ENCODE measurements around the gene SKI.
"Not testable (repeated sequence)": the region's sequence is repeated elsewhere in the genome, so short reads cannot be mapped to it uniquely, and the experiment has no call there.

The SKI gene

GRCh38 chr1:2248854-2249558 is 20.9 kb downstream of the SKI start:
- no peak for DNase-seq

DNA sequence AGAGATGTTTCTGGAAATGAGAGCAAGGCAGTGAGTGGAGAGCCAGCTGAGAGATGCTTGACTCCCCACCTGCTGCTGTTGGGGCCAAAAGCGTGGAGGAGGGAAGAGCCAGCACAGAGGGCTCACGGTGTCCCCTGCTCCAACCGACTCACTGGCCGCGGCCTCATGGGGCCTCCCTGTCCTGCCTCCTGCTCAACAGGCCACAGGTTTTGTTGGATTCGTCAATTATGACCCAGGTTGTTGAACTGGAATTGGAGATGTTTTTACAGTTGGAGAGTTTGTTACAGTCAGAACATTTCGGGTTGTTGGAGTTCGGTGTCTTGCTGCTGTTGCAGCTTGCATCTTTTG is 21.4 kb downstream of the SKI start:
- DNase-seq, result no peak

GRCh38 chr1:2250721-2251281 is 22.7 kb downstream of the SKI start:
- DNase-seq, result no peak

GRCh38 chr1:2251363-2251762 is 23.2 kb downstream of the SKI start:
- DNase-seq, result no peak

DNA sequence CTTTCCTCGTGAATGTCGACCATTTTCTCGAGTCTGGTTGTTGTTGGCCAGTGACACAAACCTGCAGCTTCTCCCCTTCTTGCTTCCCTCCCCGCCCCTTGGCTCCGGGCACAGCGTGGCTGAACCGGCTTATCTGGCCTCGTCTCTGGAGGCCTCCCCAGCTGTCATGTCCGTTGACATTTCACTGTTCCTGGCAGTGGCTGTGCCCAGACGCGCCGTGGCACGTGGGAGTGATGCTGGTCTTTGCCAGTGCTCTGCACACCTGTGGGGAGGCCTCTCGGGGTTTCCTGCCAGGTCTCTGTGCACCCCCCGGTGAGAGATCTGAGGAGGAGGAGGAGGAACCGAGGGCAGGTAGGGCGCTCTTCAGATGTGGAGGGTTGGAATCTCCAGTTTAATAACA is 23.7 kb downstream of the SKI start:
- DNase-seq, result no peak

GRCh38 chr1:2252423-2252822 is 24.3 kb downstream of the SKI start:
- no peak for DNase-seq

GRCh38 chr1:2253036-2253796 is 25.1 kb downstream of the SKI start:
- DNase-seq, result no peak

DNA sequence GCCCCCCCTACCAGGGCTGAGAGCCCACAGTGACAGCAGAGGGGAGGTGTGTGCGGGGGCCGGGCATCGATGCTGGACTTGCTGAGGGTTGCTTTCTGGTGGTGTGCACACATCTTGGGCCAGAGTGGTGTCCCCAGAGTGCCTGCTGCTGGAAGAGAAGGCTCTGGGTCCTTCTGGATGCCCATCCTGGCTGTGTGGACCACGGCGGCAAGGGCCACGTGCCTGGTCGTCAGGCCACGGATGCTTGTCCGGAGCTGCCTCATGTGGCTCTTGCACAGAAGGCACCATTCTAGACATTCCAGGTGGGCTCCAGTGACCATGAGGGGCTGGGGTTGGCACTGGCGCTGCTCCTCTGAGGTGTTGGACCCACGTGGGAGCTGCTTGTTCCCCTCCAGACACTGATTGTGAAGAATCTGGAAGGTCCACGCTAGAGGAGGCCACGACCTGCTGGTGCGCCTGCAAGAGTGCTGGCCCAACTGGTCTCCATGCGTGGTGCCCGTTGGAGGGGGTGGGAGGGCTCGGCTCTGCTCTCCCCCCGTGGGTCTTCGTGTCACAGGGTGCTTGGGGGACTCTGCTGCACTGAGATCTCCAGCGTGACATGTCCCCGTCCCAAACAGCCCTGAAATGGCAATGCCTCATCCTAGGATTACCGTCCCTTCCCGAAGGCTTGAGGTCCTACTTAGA is 25.8 kb downstream of the SKI start:
- no peak for DNase-seq

DNA sequence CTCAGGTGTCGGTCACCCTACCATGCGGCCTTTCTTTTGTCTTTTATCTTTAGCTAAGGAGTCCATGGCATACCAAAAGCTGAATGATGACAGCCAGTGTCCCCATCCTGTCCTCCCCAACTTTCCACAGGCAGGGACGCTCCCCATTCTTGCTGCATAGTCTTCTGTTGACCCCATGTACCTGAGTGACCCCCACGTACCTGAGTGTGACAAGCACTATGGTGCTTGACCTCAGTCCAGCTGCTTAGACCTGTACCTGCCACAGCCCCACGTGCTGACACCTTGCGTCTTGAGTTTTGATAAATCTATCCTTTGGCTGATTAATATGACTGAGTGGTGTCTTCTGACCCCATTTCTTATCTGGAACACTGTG is 26.9 kb downstream of the SKI start:
- no peak for DNase-seq

- DNase-seq, result peak; percentile 78 to 87
Measured at GRCh38 chr1:2255420-2256369, 27.6 kb downstream of the SKI start.

GRCh38 chr1:2256435-2257244 is 28.5 kb downstream of the SKI start:
- no peak for DNase-seq

- DNase-seq, result no peak
Measured at GRCh38 chr1:2257245-2257627, 29.1 kb downstream of the SKI start.

GRCh38 chr1:2258122-2258681 is 30.1 kb downstream of the SKI start:
- DNase-seq, result no peak

- no peak for DNase-seq
Measured at GRCh38 chr1:2258996-2259395, 30.9 kb downstream of the SKI start.

DNA sequence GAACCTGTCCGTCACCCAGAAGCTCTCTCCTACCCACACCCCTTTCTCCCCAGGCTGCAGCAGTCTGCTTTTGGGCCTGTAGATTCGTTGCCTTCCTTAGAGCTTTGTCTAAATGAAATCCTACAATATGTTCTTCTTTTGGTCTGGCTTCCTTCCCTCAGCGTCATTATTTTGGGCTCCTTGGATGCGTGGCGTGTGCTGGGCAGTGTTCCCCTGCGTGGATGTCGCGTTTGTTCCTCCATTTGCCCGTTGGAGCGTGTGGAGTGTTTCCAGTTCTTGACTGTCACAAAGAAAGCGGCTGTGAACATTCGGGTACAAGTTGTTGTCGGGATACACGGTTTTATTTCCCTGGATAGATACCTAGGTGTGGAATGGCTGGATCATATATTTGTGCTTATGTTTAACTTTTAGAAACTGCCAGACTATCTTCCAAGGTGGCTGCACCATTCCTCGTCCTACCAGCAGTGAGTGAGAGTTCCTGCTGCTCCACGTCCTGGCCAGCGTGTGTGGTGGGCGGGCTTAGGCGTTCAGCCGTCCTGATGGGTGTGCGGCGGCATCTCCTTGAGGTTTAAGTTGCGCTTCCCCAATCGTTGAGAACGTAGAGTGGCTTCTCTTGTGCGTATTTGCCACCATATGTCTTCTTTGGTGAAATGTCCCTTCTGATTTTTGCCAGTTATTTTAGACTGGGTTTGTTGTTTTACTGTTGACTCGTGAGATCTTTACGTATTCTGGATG is 31.7 kb downstream of the SKI start:
- peak; percentile 31 to 67 for DNase-seq

DNA sequence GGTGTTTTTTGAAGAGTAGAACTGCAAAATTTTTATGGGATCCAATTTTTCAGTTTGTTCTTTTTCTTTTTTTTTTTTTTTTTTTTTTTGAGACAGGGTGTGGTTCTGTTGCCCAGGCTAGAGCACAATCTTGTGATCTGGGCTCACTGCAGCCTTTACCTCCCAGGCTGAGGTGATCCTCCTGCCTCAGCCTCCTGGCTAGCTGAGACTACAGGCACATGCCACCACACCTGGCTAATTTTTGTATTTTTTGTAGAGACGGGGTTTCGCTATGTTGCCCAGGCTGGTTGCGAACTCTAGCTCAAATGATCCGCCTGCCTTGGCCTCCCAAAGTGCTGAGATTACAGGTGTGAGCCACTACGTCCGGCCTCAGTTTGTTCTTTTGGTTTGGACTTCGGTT is 32.4 kb downstream of the SKI start:
- DNase-seq, result not testable (repeated sequence)

DNA sequence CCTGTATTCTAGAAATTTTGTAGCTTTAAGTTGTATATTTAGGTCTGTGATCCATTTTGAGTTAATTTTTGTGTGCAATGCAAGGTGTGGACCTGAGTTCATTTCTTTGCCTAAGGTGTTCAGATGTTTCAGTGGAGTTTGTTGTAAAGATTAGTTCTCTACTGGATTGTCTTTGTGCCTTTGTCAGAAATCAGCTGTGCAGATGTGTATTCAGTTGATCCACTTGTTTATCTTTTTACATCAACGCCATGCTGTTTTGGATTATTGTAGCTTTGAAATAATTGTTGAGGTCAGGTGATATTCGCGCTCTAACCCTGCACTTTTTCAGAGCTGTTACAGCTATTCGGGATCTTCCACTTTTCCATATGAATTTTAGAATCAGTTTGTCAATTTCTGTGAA is 32.8 kb downstream of the SKI start:
- DNase-seq, result no peak

- peak; percentile 19 to 43 for DNase-seq
Measured at GRCh38 chr1:2261476-2262395, 33.6 kb downstream of the SKI start.

DNA sequence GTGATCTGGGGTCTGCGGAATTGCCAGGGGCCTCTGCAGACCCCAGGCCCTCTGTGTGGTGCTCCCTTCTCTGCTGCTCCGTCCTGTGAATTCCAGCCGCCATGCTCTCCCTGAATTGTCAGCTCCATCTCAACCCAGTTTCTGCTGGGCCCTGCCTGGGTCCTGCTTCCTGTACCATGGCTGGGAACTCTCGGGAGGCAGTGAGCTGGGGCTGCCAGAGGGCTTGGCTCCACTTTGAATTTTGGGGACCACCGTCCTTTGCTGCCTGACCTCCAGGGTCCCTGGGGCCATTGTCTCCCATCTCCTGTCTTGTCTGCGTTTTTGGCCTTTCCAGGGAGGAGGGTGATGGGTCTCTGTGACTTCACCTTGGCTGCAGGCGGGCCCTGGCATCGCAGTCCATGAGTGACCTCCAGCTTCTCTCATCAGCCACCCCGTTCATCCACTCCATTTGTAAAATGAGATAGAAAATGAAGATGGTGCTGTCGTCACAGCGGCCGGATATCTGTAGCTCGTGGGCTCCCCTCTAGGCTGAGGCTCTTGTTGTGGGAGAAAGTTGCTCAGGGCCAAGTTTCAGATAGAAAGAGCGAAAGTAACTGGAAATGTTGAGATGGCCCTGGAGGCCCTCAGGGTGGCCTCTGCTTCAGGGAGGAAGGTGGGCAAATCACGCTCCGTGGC is 38.3 kb downstream of the SKI start:
- DNase-seq, result no peak
